ENCODE results near the gene PTGES2. TPM values are rescaled to one million over a fixed set of nuclear protein-coding genes. Genes with fewer than 3 reads are reported as not detected.

Gene PTGES2
- total and polyA plus RNA-seq, 9 of the 15 experiments (the other 6 are each of a cell fraction or from before 2014, with no cell fraction given), result 2.4 to 196 (median 90.1) TPM

DNA sequence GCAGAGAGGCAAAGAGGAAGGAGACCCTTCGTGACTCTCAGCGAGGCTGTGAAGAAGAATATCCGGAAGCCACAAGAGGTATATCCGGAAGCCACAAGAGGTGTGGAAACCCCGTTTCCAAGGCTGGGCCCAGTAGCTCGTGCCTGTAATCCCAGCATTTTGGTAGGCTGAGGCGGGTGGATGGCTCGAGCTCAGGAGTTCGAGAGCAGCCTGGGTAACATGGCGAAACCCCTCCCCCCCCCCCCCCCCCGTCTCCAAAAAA lies 31.9 kb upstream of the PTGES2 start (continued):
- TF ChIP-seq, protein P1, sequence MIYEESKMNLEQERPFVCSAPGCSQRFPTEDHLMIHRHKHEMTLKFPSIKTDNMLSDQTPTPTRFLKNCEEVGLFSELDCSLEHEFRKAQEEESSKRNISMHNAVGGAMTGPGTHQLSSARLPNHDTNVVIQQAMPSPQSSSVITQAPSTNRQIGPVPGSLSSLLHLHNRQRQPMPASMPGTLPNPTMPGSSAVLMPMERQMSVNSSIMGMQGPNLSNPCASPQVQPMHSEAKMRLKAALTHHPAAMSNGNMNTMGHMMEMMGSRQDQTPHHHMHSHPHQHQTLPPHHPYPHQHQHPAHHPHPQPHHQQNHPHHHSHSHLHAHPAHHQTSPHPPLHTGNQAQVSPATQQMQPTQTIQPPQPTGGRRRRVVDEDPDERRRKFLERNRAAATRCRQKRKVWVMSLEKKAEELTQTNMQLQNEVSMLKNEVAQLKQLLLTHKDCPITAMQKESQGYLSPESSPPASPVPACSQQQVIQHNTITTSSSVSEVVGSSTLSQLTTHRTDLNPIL (CRISPR knock-in tag; IDR thresholded peaks at IDR 0.05), result no peak
- TF ChIP-seq, protein P2, sequence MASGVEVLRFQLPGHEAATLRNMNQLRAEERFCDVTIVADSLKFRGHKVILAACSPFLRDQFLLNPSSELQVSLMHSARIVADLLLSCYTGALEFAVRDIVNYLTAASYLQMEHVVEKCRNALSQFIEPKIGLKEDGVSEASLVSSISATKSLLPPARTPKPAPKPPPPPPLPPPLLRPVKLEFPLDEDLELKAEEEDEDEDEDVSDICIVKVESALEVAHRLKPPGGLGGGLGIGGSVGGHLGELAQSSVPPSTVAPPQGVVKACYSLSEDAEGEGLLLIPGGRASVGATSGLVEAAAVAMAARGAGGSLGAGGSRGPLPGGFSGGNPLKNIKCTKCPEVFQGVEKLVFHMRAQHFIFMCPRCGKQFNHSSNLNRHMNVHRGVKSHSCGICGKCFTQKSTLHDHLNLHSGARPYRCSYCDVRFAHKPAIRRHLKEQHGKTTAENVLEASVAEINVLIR (CRISPR knock-in tag; IDR thresholded peaks at IDR 0.05), result no peak
- TF ChIP-seq ZNF347 (CRISPR knock-in tag; IDR thresholded peaks at IDR 0.05; ENCODE audit: low read depth) (no peak), PML (IDR thresholded peaks at IDR 0.05; ENCODE audit: low read length) (peak; percentile 43; the same call in 1 of the 2 replicates), HCFC1 (IDR thresholded peaks at IDR 0.05; ENCODE audit: low read depth, low read length) (no peak), SRSF9 (IDR thresholded peaks at IDR 0.05; ENCODE audit: borderline replicate concordance, low read depth, low read length) (no peak), NR1H2 (CRISPR knock-in tag; IDR thresholded peaks at IDR 0.05) (no peak), CSDE1 (IDR thresholded peaks at IDR 0.05) (no peak), RFX7 (CRISPR knock-in tag; IDR thresholded peaks at IDR 0.05) (no peak), MCM3 (IDR thresholded peaks at IDR 0.05) (no peak), CREBBP (IDR thresholded peaks at IDR 0.05; ENCODE audit: low read depth, low read length) (no peak), ZBED1 (IDR thresholded peaks at IDR 0.05) (no peak), E2F3 (CRISPR knock-in tag; IDR thresholded peaks at IDR 0.05) (no peak), ZNF324 (CRISPR knock-in tag; IDR thresholded peaks at IDR 0.05) (0 out of 2 replicates have a peak, but pooled peaks have one; percentile 11), TCFL5 (CRISPR knock-in tag; conservative IDR thresholded peaks at IDR 0.05) (no peak), ZNF41 (CRISPR knock-in tag; conservative IDR thresholded peaks at IDR 0.05) (no peak)
- TF ChIP-seq, protein P3, sequence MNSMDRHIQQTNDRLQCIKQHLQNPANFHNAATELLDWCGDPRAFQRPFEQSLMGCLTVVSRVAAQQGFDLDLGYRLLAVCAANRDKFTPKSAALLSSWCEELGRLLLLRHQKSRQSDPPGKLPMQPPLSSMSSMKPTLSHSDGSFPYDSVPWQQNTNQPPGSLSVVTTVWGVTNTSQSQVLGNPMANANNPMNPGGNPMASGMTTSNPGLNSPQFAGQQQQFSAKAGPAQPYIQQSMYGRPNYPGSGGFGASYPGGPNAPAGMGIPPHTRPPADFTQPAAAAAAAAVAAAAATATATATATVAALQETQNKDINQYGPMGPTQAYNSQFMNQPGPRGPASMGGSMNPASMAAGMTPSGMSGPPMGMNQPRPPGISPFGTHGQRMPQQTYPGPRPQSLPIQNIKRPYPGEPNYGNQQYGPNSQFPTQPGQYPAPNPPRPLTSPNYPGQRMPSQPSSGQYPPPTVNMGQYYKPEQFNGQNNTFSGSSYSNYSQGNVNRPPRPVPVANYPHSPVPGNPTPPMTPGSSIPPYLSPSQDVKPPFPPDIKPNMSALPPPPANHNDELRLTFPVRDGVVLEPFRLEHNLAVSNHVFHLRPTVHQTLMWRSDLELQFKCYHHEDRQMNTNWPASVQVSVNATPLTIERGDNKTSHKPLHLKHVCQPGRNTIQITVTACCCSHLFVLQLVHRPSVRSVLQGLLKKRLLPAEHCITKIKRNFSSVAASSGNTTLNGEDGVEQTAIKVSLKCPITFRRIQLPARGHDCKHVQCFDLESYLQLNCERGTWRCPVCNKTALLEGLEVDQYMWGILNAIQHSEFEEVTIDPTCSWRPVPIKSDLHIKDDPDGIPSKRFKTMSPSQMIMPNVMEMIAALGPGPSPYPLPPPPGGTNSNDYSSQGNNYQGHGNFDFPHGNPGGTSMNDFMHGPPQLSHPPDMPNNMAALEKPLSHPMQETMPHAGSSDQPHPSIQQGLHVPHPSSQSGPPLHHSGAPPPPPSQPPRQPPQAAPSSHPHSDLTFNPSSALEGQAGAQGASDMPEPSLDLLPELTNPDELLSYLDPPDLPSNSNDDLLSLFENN (IDR thresholded peaks at IDR 0.05; ENCODE audit: low read depth in 2 of 2, low read length in 2 of 2), result no peak
- TF ChIP-seq, protein P4, sequence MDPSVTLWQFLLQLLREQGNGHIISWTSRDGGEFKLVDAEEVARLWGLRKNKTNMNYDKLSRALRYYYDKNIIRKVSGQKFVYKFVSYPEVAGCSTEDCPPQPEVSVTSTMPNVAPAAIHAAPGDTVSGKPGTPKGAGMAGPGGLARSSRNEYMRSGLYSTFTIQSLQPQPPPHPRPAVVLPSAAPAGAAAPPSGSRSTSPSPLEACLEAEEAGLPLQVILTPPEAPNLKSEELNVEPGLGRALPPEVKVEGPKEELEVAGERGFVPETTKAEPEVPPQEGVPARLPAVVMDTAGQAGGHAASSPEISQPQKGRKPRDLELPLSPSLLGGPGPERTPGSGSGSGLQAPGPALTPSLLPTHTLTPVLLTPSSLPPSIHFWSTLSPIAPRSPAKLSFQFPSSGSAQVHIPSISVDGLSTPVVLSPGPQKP (CRISPR knock-in tag; IDR thresholded peaks at IDR 0.05), result no peak
- TF ChIP-seq, protein P5, sequence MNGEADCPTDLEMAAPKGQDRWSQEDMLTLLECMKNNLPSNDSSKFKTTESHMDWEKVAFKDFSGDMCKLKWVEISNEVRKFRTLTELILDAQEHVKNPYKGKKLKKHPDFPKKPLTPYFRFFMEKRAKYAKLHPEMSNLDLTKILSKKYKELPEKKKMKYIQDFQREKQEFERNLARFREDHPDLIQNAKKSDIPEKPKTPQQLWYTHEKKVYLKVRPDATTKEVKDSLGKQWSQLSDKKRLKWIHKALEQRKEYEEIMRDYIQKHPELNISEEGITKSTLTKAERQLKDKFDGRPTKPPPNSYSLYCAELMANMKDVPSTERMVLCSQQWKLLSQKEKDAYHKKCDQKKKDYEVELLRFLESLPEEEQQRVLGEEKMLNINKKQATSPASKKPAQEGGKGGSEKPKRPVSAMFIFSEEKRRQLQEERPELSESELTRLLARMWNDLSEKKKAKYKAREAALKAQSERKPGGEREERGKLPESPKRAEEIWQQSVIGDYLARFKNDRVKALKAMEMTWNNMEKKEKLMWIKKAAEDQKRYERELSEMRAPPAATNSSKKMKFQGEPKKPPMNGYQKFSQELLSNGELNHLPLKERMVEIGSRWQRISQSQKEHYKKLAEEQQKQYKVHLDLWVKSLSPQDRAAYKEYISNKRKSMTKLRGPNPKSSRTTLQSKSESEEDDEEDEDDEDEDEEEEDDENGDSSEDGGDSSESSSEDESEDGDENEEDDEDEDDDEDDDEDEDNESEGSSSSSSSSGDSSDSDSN (IDR thresholded peaks at IDR 0.05; ENCODE audit: borderline replicate concordance in 1 of 2, low read depth in 2 of 2, low read length in 2 of 2), result no peak; a peak in 1 of 4 replicates
- TF ChIP-seq, protein P6, sequence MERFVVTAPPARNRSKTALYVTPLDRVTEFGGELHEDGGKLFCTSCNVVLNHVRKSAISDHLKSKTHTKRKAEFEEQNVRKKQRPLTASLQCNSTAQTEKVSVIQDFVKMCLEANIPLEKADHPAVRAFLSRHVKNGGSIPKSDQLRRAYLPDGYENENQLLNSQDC (CRISPR knock-in tag; IDR thresholded peaks at IDR 0.05), result no peak
